Retinal pigment epithelial cell (primary cell): Measurements from ENCODE around the gene PPP4R2.

ENCODE experiments used
- DNase-seq: peaks from one replicate; pipeline ENCODE4 v3.0.0-alpha.2; 2010; ENCODE audit warnings: low read depth
- H3K4me3 ChIP-seq: 2 replicates; pipeline ENCODE4 v1.5.1; 2011; ENCODE audit warnings: mild to moderate bottlenecking, low read length, control low read depth, moderate library complexity
- TF ChIP-seq, protein P1 (sequence below): conservative IDR thresholded peaks from 2 replicates; pipeline ENCODE4 v1.5.1; 2011; ENCODE audit warnings: low read depth, low read length, control low read depth, inconsistent platforms

Gene PPP4R2

GRCh38 chr3:73024836-73025235 lies 28.2 kb downstream of the PPP4R2 start:
- no peak for DNase-seq
- H3K4me3 ChIP-seq: no peak overlapping the region
- TF ChIP-seq, protein P1, sequence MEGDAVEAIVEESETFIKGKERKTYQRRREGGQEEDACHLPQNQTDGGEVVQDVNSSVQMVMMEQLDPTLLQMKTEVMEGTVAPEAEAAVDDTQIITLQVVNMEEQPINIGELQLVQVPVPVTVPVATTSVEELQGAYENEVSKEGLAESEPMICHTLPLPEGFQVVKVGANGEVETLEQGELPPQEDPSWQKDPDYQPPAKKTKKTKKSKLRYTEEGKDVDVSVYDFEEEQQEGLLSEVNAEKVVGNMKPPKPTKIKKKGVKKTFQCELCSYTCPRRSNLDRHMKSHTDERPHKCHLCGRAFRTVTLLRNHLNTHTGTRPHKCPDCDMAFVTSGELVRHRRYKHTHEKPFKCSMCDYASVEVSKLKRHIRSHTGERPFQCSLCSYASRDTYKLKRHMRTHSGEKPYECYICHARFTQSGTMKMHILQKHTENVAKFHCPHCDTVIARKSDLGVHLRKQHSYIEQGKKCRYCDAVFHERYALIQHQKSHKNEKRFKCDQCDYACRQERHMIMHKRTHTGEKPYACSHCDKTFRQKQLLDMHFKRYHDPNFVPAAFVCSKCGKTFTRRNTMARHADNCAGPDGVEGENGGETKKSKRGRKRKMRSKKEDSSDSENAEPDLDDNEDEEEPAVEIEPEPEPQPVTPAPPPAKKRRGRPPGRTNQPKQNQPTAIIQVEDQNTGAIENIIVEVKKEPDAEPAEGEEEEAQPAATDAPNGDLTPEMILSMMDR: no peak

DNA sequence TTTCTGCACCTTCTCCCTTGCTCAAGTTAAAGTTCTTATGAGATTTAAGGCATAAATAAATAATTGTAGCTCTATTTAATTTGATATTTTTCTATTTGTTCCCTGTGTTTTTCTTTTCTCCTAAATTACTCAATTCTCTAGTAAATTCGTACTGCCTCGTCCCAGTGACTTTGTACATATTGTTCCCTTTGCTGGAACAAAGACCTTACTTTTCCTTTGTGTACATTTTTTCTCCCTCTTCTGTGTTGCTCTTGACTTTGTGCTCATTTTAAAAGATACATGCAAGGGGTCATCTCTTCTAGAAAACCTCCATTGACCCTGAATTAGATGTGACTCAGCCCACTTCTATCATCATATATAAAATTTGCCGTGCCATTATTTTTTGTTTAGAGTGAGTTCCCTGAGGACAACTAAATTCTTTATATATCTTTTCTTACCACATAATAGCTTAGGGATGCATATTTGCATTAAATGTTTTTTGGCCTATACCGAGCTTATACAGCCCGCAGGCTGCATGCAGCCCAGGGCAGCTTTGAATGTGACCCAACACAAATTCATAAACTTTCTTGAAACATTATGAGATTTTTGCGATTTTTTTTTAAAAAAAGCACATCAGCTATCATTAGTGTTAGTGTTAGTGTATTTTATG lies 29.6 kb downstream of the PPP4R2 start:
- TF ChIP-seq, protein P1: no peak
- no peak for DNase-seq
- no peak overlapping the region for H3K4me3 ChIP-seq

GRCh38 chr3:73026760-73027113 lies 30.1 kb downstream of the PPP4R2 start:
- TF ChIP-seq, protein P1: no peak
- no peak for DNase-seq
- no peak overlapping the region for H3K4me3 ChIP-seq

- TF ChIP-seq, protein P1: no peak
- no peak for DNase-seq
- H3K4me3 ChIP-seq: no peak overlapping the region
Measured at GRCh38 chr3:73028803-73029202, 32.2 kb downstream of the PPP4R2 start.

GRCh38 chr3:73029321-73029796 lies 32.7 kb downstream of the PPP4R2 start:
- DNase-seq: peak; percentile 73
- TF ChIP-seq, protein P1: no peak
- H3K4me3 ChIP-seq: no peak overlapping the region

DNA sequence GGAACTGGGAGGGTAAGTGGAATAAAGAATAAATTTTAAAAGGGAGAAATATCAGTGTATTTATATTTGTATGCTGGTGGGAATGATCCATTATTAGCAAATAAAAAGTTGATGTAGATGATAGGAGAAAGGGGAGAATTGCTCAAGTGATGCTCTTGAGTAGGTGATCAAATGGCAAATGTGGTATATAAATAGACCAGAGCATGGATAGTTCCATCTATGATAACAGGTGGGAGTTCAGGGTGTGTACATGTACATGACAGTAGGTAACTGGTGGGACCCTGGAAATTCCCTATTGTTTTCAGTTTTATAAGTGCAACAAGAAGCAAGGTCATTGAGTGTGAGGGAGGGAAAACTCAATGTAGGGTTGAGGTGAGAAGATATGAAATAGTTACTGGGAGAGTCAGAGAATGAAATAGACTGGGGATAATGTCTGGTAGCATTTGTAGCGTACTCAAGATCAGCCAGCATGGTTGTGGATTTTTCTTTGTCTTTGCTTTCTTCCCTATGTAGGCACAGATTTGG lies 33.5 kb downstream of the PPP4R2 start:
- DNase-seq: no peak
- TF ChIP-seq, protein P1: no peak
- H3K4me3 ChIP-seq: no peak overlapping the region

DNA sequence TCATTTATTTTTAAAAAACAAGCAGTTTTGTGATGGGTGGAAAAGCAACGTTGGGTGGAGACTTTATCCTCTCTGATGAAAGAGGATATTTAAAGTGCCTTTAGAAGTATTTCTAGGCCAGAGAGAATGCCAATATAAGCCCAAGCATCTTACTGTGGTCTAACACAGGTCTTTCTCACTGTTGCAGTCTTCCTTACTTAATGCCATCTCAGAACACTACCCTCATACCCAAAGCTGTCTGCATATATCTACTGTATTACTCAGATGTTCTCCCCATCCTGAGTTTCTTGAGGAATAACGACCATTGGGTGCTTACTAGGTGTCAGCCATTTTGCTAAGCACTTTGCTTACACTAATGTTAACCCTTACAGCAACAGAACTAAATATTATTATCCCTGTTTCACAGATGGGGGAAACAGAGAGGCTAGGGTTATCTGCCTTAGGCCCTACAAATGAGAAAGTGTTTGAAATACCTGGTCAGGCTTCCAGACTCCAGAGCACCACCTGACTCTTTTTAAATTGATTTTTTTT lies 35.0 kb downstream of the PPP4R2 start:
- no peak overlapping the region for H3K4me3 ChIP-seq
- TF ChIP-seq, protein P1: no peak
- no peak for DNase-seq
